NCI-H460 (cell line): ENCODE results near the gene OR4C46. TPM values are rescaled to one million over a fixed set of nuclear protein-coding genes. Genes with fewer than 3 reads are reported as not detected.
"Not testable (repeated sequence)": the region's sequence is repeated elsewhere in the genome, so short reads cannot be mapped to it uniquely, and the experiment has no call there.

Experiments used
- DNase-seq: peaks from one replicate; pipeline ENCODE4 v3.0.0-alpha.2; 2016; ENCODE audit warnings: low read depth; ENCODE audit errors: extremely low read depth
- polyA plus RNA-seq: library from polyadenylated mRNA; depleted of rRNA; stranded (reverse); fragments of >200 nt; gene quantifications from 2 replicates; pipeline ENCODE4 v1.2.3, GENCODE V29; 2014; cell fraction: nucleus; rRNA removed
- total RNA-seq: library from RNA; depleted of rRNA; stranded (reverse); fragments of >200 nt; shearing (Covaris generic); gene quantifications from 2 replicates; pipeline ENCODE4 v1.2.3, GENCODE V29; 2014; rRNA removed

The OR4C46 gene
- not detected in 2 replicates for total RNA-seq
- polyA plus RNA-seq = not detected in 2 replicates

- no peak for DNase-seq
Measured at GRCh38 chr11:54603898-54604297, at the start of gene OR4C46. TSS of gene OR4C46 (minus strand) at chr11:54603998. CDS start at chr11:54603998, 0 bp downstream.

DNA sequence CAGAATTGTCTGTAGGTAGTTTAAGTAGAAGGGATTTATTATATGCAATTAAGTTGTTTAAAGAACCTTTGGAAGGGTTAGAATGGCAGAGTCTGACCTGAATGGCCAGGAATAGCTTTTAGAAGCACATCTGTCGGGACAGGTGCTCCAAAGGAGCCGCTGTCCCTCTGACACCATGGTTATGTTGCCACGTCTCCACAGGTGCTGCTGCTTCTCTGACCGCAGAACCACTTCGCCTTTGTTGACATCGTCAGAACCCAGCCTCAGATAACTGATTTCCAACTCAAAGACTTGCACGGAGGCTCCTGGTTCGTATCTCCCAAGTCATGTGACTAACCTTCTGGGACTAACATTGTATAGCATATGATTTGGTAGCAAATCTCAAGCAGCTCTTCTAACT is 41.8 kb upstream of the OR4C46 start:
- DNase-seq = not testable (repeated sequence)

DNA sequence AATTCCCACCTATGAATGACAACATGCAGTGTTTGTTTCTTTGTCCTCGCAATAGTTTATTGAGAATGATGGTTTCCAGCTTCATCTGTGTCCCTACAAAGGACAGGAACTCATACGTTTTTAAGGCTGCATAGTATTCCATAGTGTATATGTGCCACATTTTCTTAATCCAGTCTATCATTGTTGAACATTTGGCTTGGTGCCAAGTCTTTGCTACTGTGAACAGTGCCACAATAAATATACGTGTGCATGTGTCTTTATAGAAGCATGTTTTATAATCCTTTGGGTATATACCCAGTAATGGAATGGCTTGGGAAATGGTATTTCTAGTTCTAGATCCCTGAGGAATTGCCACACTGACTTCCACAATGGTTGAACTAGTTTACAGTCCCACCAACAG is 42.4 kb downstream of the OR4C46 start:
- not testable (repeated sequence) for DNase-seq

DNA sequence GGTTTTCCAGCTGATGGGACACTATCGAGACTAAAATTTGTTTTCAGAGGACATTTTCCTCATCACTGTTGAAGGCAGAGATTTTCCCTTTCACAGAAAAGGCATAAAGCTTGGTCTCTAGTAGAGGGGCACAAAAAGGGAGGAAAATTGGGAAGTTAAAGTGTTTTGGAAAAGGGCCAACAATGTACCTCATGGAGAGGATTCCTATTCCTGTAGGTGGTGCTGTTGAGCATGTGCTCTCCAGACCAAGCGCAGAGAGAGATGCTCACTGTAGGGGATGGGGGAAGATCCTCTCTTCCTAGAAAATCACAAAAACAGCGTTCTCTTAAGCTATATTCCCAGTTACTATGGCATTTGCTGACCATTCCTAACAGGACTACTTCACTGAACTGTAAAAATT is 44.9 kb downstream of the OR4C46 start:
- DNase-seq = no peak

DNA sequence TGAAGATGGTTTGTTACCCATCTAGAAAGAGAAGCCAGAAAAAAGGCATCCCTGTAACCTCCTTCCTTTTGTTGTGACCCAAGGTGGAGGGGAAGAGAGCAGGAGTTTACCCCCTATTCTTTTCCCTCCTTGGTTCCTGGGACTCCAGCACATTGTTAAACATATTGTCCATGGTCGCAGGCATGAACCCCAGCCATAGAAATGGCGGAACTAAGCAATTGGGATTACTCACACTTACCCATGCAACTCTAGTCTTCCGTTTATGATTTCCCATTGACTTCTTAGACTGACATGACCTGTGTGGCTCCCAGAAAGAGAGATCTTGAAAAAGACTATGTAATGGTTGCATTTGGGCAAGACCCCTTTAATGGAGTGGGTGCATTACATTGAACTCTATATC is 45.4 kb downstream of the OR4C46 start:
- DNase-seq = no peak

Other genes starting within 250 kb of the OR4C46 start
- not detected in 2 replicates for gene OR4A5, start 102.8 kb upstream of the OR4C46 start, total RNA-seq